CD8-positive, alpha-beta memory T cell (primary cell): Measurements from ENCODE around the gene MDN1. TPM values are rescaled to one million over a fixed set of nuclear protein-coding genes. Genes with fewer than 3 reads are reported as not detected.

ENCODE experiments used
- CTCF ChIA-PET: fragments of 350-600 bp; sonication (Branson Sonifier 250); formaldehyde crosslinking; loops from one replicate; lab custom pipeline; 2021; ENCODE audit warnings: antibody characterized with exemption; lab: Charles Lee
- POLR2A ChIA-PET: fragments of 350-600 bp; sonication (Branson Sonifier 250); formaldehyde crosslinking; loops from one replicate; lab custom pipeline; 2021; ENCODE audit warnings: antibody characterized with exemption; lab: Charles Lee
- DNase-seq, 5 donors: peaks; one replicate each; pipeline versions ENCODE4 v3.0.0 to v3.0.0-alpha.2; 2020 to 2022; ENCODE audit warnings: mixed read lengths in 1 of 5
- H3K27ac ChIP-seq: one replicate; pipeline ENCODE4 v1.7.0; 2013; ENCODE audit warnings: low read depth, mild to moderate bottlenecking, low read length, moderate library complexity
- H3K27me3 ChIP-seq: 2 replicates; pipeline ENCODE4 v1.7.0; 2013; ENCODE audit warnings: low read length, mild to moderate bottlenecking; ENCODE audit not compliant: insufficient read depth, poor library complexity, severe bottlenecking
- H3K36me3 ChIP-seq: 2 replicates; pipeline ENCODE4 v1.7.0; 2013; ENCODE audit warnings: mild to moderate bottlenecking, low read length, moderate library complexity; ENCODE audit not compliant: insufficient read depth
- H3K4me1 ChIP-seq: 2 replicates; pipeline ENCODE4 v1.7.0; 2013; ENCODE audit warnings: mild to moderate bottlenecking, low read length, moderate library complexity; ENCODE audit not compliant: insufficient read depth
- H3K4me3 ChIP-seq: 2 replicates; pipeline ENCODE4 v1.7.0; 2013; ENCODE audit warnings: mild to moderate bottlenecking, low read length
- H3K9me3 ChIP-seq: 2 replicates; pipeline ENCODE4 v1.7.0; 2013; ENCODE audit warnings: mild to moderate bottlenecking, low read length
- H3K27ac Mint-ChIP-seq, 8 donors: one replicate each; pipeline ENCODE4 v1.8.0; 2020 to 2021; ENCODE audit warnings: mixed read lengths in 8 of 8, mild to moderate bottlenecking in 6 of 8, inconsistent platforms in 3 of 8, moderate library complexity in 3 of 8
- H3K27me3 Mint-ChIP-seq, 2 donors: one replicate each; pipeline ENCODE4 v1.8.0; 2020 to 2021; ENCODE audit warnings: mixed read lengths in 2 of 2, mild to moderate bottlenecking in 1 of 2, moderate library complexity in 1 of 2
- H3K36me3 Mint-ChIP-seq, 3 donors: one replicate each; pipeline ENCODE4 v1.8.0; 2020 to 2021; ENCODE audit warnings: mixed read lengths in 3 of 3, inconsistent platforms in 1 of 3, mild to moderate bottlenecking in 1 of 3
- H3K4me1 Mint-ChIP-seq, 3 donors: one replicate each; pipeline ENCODE4 v1.8.0; 2020 to 2021; ENCODE audit warnings: mixed read lengths in 3 of 3, inconsistent platforms in 1 of 3, mild to moderate bottlenecking in 1 of 3
- H3K4me3 Mint-ChIP-seq, 7 donors: one replicate each; pipeline ENCODE4 v1.8.0; 2020 to 2021; ENCODE audit warnings: mixed read lengths in 7 of 7, mild to moderate bottlenecking in 6 of 7, moderate library complexity in 4 of 7, inconsistent platforms in 2 of 7
- H3K9me3 Mint-ChIP-seq, 5 donors: one replicate each; pipeline ENCODE4 v1.8.0; 2020 to 2022; ENCODE audit warnings: mixed read lengths in 5 of 5, mild to moderate bottlenecking in 3 of 5, moderate library complexity in 2 of 5, inconsistent platforms in 1 of 5
- polyA plus RNA-seq: library from polyadenylated mRNA; unstranded; fragments of 300-500 nt; fragmentation: Illumina TruSeq; gene quantifications from one replicate; pipeline ENCODE4 v1.2.3, GENCODE V29; 2021
- total RNA-seq, 2 experiments: library from RNA; stranded (reverse); gene quantifications; one replicate each; pipeline ENCODE4 v1.2.3, GENCODE V29; 2021

The MDN1 gene
- total and polyA plus RNA-seq, 3 experiments from 2014 or later: 8.6 to 63.6 (median 63.3) TPM

- Histone ChIP-seq H3K4me3 (no peak overlapping the region), H3K4me1 (no peaks in the 10 kb centered on the region), H3K36me3 (peaks cover 44% of the 10 kb centered on the region), H3K27me3 (no peaks in the 10 kb centered on the region), H3K27ac (no peak overlapping the region), H3K9me3 (no peaks in the 10 kb centered on the region)
- POLR2A ChIA-PET: no interaction called here
- no peak for DNase-seq
- H3K4me1 Mint-ChIP-seq: no peaks in the 10 kb centered on the region
- H3K9me3 Mint-ChIP-seq: no peaks in the 10 kb centered on the region
- H3K27me3 Mint-ChIP-seq: no peaks in the 10 kb centered on the region
- no peak overlapping the region for H3K27ac Mint-ChIP-seq
- H3K4me3 Mint-ChIP-seq: no peak overlapping the region
- CTCF ChIA-PET: no interaction called here
- H3K36me3 Mint-ChIP-seq: peaks cover 15 to 82% (median 21%) of the 10 kb centered on the region in 3 donors
Observed at GRCh38 chr6:89703292-89703691, 116.3 kb downstream of the MDN1 start.

GRCh38 chr6:89702349-89702748 lies 117.2 kb downstream of the MDN1 start:
- Histone ChIP-seq H3K27ac (no peak overlapping the region), H3K4me1 (no peaks in the 10 kb centered on the region), H3K36me3 (peaks cover 38% of the 10 kb centered on the region), H3K27me3 (no peaks in the 10 kb centered on the region), H3K9me3 (no peaks in the 10 kb centered on the region), H3K4me3 (no peak overlapping the region)
- POLR2A ChIA-PET: no interaction called here
- Mint-ChIP-seq H3K4me3 (no peak overlapping the region), H3K27me3 (no peaks in the 10 kb centered on the region), H3K27ac (no peak overlapping the region), H3K4me1 (no peaks in the 10 kb centered on the region), H3K9me3 (no peaks in the 10 kb centered on the region), H3K36me3 (peaks cover 9 to 81% (median 12%) of the 10 kb centered on the region in 3 donors)
- DNase-seq: no peak
- CTCF ChIA-PET: no interaction called here

- H3K4me3 ChIP-seq: no peak overlapping the region
- ChIA-PET POLR2A (no interaction called here), CTCF (no interaction called here)
- no peaks in the 10 kb centered on the region for H3K27me3 ChIP-seq
- H3K9me3 ChIP-seq: no peaks in the 10 kb centered on the region
- DNase-seq: no peak
- no peaks in the 10 kb centered on the region for H3K27me3 Mint-ChIP-seq
- H3K36me3 ChIP-seq: peaks cover 51% of the 10 kb centered on the region
- H3K36me3 Mint-ChIP-seq: peaks cover 5 to 94% (median 26%) of the 10 kb centered on the region in 3 donors
- H3K4me1 Mint-ChIP-seq: peaks cover 4 to 10% (median 10%) of the 10 kb centered on the region in 3 donors
- no peak overlapping the region for H3K27ac ChIP-seq
- H3K4me1 ChIP-seq: no peaks in the 10 kb centered on the region
- no peak overlapping the region for H3K4me3 Mint-ChIP-seq
- peak overlapping the region in 1 of 8 donors; percentile 7 for H3K27ac Mint-ChIP-seq
- H3K9me3 Mint-ChIP-seq: no peaks in the 10 kb centered on the region
Observed at GRCh38 chr6:89695667-89696066, 123.9 kb downstream of the MDN1 start.

GRCh38 chr6:89694428-89694827 lies 125.2 kb downstream of the MDN1 start:
- CTCF ChIA-PET: no interaction called here
- no peak overlapping the region for H3K4me3 ChIP-seq
- H3K9me3 ChIP-seq: no peaks in the 10 kb centered on the region
- Mint-ChIP-seq H3K4me1 (peaks cover 5 to 11% (median 10%) of the 10 kb centered on the region in 3 donors), H3K27ac (peak overlapping the region in 1 of 8 donors; percentile 25), H3K4me3 (no peak overlapping the region), H3K36me3 (peaks cover 5 to 94% (median 32%) of the 10 kb centered on the region in 3 donors), H3K9me3 (no peaks in the 10 kb centered on the region), H3K27me3 (no peaks in the 10 kb centered on the region)
- peaks cover 40% of the 10 kb centered on the region for H3K36me3 ChIP-seq
- POLR2A ChIA-PET: interaction anchor here (0.6 kb wide), 1 partner anchor 194 kb away, joined by 3 read pairs; no protein-coding TSS in a partner anchor
- no peak for DNase-seq
- H3K27ac ChIP-seq: no peak overlapping the region
- no peaks in the 10 kb centered on the region for H3K4me1 ChIP-seq
- no peaks in the 10 kb centered on the region for H3K27me3 ChIP-seq

- Mint-ChIP-seq H3K4me1 (peaks cover 5 to 11% (median 10%) of the 10 kb centered on the region in 3 donors), H3K27ac (no peak overlapping the region), H3K27me3 (no peaks in the 10 kb centered on the region), H3K36me3 (peaks cover 0 to 96% (median 33%) of the 10 kb centered on the region in 3 donors), H3K4me3 (no peak overlapping the region), H3K9me3 (no peaks in the 10 kb centered on the region)
- CTCF ChIA-PET: no interaction called here
- Histone ChIP-seq H3K9me3 (no peaks in the 10 kb centered on the region), H3K27me3 (no peaks in the 10 kb centered on the region), H3K27ac (no peak overlapping the region), H3K36me3 (peaks cover 36% of the 10 kb centered on the region), H3K4me3 (no peak overlapping the region), H3K4me1 (no peaks in the 10 kb centered on the region)
- POLR2A ChIA-PET: no interaction called here
- no peak for DNase-seq
Observed at GRCh38 chr6:89693207-89693606, 126.4 kb downstream of the MDN1 start.

GRCh38 chr6:89692256-89692655 lies 127.3 kb downstream of the MDN1 start:
- POLR2A ChIA-PET: no interaction called here
- H3K36me3 ChIP-seq: peaks cover 41% of the 10 kb centered on the region
- Mint-ChIP-seq H3K36me3 (peaks cover 0 to 96% (median 41%) of the 10 kb centered on the region in 3 donors), H3K9me3 (no peaks in the 10 kb centered on the region), H3K4me1 (peaks cover 5 to 11% (median 10%) of the 10 kb centered on the region in 3 donors), H3K4me3 (no peak overlapping the region), H3K27me3 (no peaks in the 10 kb centered on the region), H3K27ac (no peak overlapping the region)
- CTCF ChIA-PET: no interaction called here
- DNase-seq: no peak
- H3K27me3 ChIP-seq: no peaks in the 10 kb centered on the region
- H3K4me1 ChIP-seq: no peaks in the 10 kb centered on the region
- no peak overlapping the region for H3K4me3 ChIP-seq
- H3K27ac ChIP-seq: no peak overlapping the region
- H3K9me3 ChIP-seq: no peaks in the 10 kb centered on the region

GRCh38 chr6:89690944-89691324 lies 128.7 kb downstream of the MDN1 start:
- no peak overlapping the region for H3K4me3 ChIP-seq
- H3K36me3 ChIP-seq: peaks cover 37% of the 10 kb centered on the region
- H3K4me3 Mint-ChIP-seq: peak overlapping the region in 1 of 7 donors; percentile 26
- ChIA-PET POLR2A (no interaction called here), CTCF (interaction anchor here (1.5 kb wide), 1 partner anchor 14 kb away, joined by 3 read pairs; no protein-coding TSS in a partner anchor)
- H3K27ac Mint-ChIP-seq: peak overlapping the region in 7 of 8 donors; percentile 18 to 85 (median 51)
- peaks cover 5 to 11% (median 10%) of the 10 kb centered on the region in 3 donors for H3K4me1 Mint-ChIP-seq
- DNase-seq: no peak
- H3K27me3 Mint-ChIP-seq: no peaks in the 10 kb centered on the region
- H3K27ac ChIP-seq: no peak overlapping the region
- H3K9me3 ChIP-seq: no peaks in the 10 kb centered on the region
- no peaks in the 10 kb centered on the region for H3K9me3 Mint-ChIP-seq
- H3K4me1 ChIP-seq: no peaks in the 10 kb centered on the region
- H3K36me3 Mint-ChIP-seq: peaks cover 0 to 95% (median 36%) of the 10 kb centered on the region in 3 donors
- no peaks in the 10 kb centered on the region for H3K27me3 ChIP-seq

- Mint-ChIP-seq H3K4me3 (no peak overlapping the region), H3K9me3 (no peaks in the 10 kb centered on the region), H3K27me3 (no peaks in the 10 kb centered on the region), H3K4me1 (peaks cover 5 to 11% (median 10%) of the 10 kb centered on the region in 3 donors), H3K27ac (peak overlapping the region in 3 of 8 donors; percentile 30 to 68 (median 48)), H3K36me3 (peaks cover 6 to 96% (median 39%) of the 10 kb centered on the region in 3 donors)
- DNase-seq: no peak
- H3K36me3 ChIP-seq: peaks cover 41% of the 10 kb centered on the region
- no peaks in the 10 kb centered on the region for H3K9me3 ChIP-seq
- no peak overlapping the region for H3K27ac ChIP-seq
- H3K4me3 ChIP-seq: no peak overlapping the region
- no peaks in the 10 kb centered on the region for H3K27me3 ChIP-seq
- ChIA-PET CTCF (no interaction called here), POLR2A (no interaction called here)
- no peaks in the 10 kb centered on the region for H3K4me1 ChIP-seq
Observed at GRCh38 chr6:89689732-89690131, 129.9 kb downstream of the MDN1 start.
